Lower lobe of right lung (tissue), 2 donors: ENCODE measurements around the gene SIL1. TPM values are rescaled to one million over a fixed set of nuclear protein-coding genes. Genes with fewer than 3 reads are reported as not detected.

Experiments used
- ATAC-seq, 2 donors: fragments of 200-7000 bp; cut with Tn5 transposase; one replicate each; pipeline ENCODE4 v1.9.1; 2020 to 2022; ENCODE audit warnings: mild to moderate bottlenecking in 2 of 2, moderate library complexity in 2 of 2
- DNase-seq: peaks from one replicate; pipeline ENCODE4 v3.0.0-alpha.2; 2020
- H3K27ac ChIP-seq: fragments of 200-600 bp; one replicate; pipeline ENCODE4 v1.8.0; 2022
- H3K27me3 ChIP-seq: fragments of 200-600 bp; one replicate; pipeline ENCODE4 v1.8.0; 2022; ENCODE audit warnings: low read depth
- H3K36me3 ChIP-seq: fragments of 200-600 bp; one replicate; pipeline ENCODE4 v1.8.0; 2022; ENCODE audit warnings: mild to moderate bottlenecking
- H3K4me1 ChIP-seq: fragments of 200-600 bp; one replicate; pipeline ENCODE4 v1.8.0; 2022
- H3K4me3 ChIP-seq: fragments of 200-600 bp; one replicate; pipeline ENCODE4 v1.8.0; 2022; ENCODE audit warnings: mild to moderate bottlenecking
- H3K9me3 ChIP-seq: fragments of 200-600 bp; one replicate; pipeline ENCODE4 v1.8.0; 2022
- intact Hi-C: fragments of 100-400 bp; cut with DNase I; formaldehyde crosslinking; loops from one replicate; pipeline ENCODE4 v1.11.0; 2022
- total RNA-seq: library from RNA; stranded (reverse); fragmentation: NEBNext Ultra II Directional; extraction: Animal tissue kit (Norgen Biotek cat#: 25700); gene quantifications from one replicate; pipeline ENCODE4 v1.2.1, GENCODE V29; 2021
- TF ChIP-seq, protein P1 (sequence below): fragments of 200-600 bp; IDR thresholded peaks from one replicate; pipeline ENCODE4 v1.8.0; 2022; ENCODE audit warnings: antibody characterized with exemption, mild to moderate bottlenecking
- donor health status: DM: no; HTN: yes; CAD: no; lungs with severe emphysema.

SIL1 gene
- total RNA-seq, 1 donor from 2014 or later: 40.6 TPM

- DNase-seq (no peak), ATAC-seq (no peak)
- no peaks in the 10 kb centered on the region for H3K9me3 ChIP-seq
- no peak overlapping the region for H3K27ac ChIP-seq
- intact Hi-C loops: no loop called here
- TF ChIP-seq, protein P1, sequence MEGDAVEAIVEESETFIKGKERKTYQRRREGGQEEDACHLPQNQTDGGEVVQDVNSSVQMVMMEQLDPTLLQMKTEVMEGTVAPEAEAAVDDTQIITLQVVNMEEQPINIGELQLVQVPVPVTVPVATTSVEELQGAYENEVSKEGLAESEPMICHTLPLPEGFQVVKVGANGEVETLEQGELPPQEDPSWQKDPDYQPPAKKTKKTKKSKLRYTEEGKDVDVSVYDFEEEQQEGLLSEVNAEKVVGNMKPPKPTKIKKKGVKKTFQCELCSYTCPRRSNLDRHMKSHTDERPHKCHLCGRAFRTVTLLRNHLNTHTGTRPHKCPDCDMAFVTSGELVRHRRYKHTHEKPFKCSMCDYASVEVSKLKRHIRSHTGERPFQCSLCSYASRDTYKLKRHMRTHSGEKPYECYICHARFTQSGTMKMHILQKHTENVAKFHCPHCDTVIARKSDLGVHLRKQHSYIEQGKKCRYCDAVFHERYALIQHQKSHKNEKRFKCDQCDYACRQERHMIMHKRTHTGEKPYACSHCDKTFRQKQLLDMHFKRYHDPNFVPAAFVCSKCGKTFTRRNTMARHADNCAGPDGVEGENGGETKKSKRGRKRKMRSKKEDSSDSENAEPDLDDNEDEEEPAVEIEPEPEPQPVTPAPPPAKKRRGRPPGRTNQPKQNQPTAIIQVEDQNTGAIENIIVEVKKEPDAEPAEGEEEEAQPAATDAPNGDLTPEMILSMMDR: no peak
- no peaks in the 10 kb centered on the region for H3K27me3 ChIP-seq
- no peaks in the 10 kb centered on the region for H3K36me3 ChIP-seq
- no peak overlapping the region for H3K4me3 ChIP-seq
- no peaks in the 10 kb centered on the region for H3K4me1 ChIP-seq
These were observed 199.6 kb downstream of the SIL1 start for GRCh38 chr5:138998521-138998920.

- Histone ChIP-seq H3K27me3 (no peaks in the 10 kb centered on the region), H3K9me3 (no peaks in the 10 kb centered on the region), H3K27ac (no peak overlapping the region), H3K36me3 (no peaks in the 10 kb centered on the region), H3K4me1 (no peaks in the 10 kb centered on the region), H3K4me3 (no peak overlapping the region)
- DNase-seq (no peak), ATAC-seq (no peak)
- intact Hi-C loops: no loop called here
- TF ChIP-seq, protein P1: no peak
These were observed 202.0 kb downstream of the SIL1 start for GRCh38 chr5:138996120-138996519.

GRCh38 chr5:138990986-138991590 lies 207.1 kb downstream of the SIL1 start:
- ATAC-seq: no peak
- TF ChIP-seq, protein P1: no peak

DNA sequence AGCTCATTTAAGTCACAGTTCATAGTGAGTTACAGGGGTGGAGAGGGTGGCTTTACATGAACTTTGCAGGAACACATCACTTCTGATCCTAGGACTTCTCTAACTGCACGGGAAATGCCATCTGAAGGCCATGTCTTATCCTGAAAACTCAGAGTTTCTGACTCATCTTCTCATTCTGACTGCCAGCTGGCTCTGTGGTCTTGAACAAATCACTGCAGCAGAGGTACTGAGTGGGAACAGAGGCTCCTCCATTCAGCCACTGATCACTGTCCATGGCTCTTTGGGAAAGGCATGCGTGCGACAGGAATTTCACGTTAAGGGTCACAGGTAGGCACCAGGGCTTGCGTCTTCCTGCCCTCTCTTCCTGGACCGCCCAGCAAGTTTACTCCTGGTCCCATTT lies 208.4 kb downstream of the SIL1 start:
- TF ChIP-seq, protein P1: no peak
- DNase-seq (no peak), ATAC-seq (no peak)
- Histone ChIP-seq H3K27me3 (no peaks in the 10 kb centered on the region), H3K36me3 (no peaks in the 10 kb centered on the region), H3K4me3 (no peak overlapping the region), H3K9me3 (no peaks in the 10 kb centered on the region), H3K27ac (no peak overlapping the region), H3K4me1 (no peaks in the 10 kb centered on the region)
- intact Hi-C loops: no loop called here

More at GRCh38 chr5:138990986-138991590, 207.1 kb downstream of the SIL1 start:
- no peak overlapping the region for H3K27ac ChIP-seq
- H3K4me3 ChIP-seq: no peak overlapping the region
- no peaks in the 10 kb centered on the region for H3K27me3 ChIP-seq
- DNase-seq: no peak
- intact Hi-C loops: no loop called here
- no peaks in the 10 kb centered on the region for H3K36me3 ChIP-seq
- H3K9me3 ChIP-seq: no peaks in the 10 kb centered on the region
- no peaks in the 10 kb centered on the region for H3K4me1 ChIP-seq

DNA sequence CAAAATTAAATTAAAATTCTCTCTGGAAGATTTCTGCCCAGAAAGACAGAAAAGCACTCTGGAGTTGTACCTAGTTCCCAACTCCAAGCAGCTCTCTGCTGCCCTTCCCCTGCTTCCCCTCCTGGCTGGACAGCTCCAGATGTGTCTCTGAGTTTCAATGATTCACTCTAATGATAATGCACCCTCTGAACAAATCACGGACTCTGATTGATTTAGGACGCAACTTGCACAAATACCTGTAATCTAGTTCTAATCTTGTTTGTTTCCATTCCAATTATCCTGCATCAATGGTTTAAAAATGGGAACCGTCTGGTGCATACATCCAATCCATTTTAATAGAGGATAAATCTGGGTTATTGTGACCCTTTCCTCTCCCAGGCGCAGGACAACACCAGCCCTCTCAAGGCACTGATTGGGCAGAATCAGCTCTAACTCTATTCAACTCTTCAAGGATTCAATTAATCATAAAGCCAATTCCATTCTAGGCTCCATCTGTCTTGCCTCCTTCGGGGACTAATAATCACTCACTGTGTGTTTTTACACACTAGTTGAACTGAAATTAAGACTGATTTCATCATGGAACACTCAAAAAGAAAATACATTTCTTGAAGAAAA lies 211.9 kb downstream of the SIL1 start:
- H3K9me3 ChIP-seq: no peaks in the 10 kb centered on the region
- no peaks in the 10 kb centered on the region for H3K27me3 ChIP-seq
- TF ChIP-seq, protein P1: no peak
- H3K4me3 ChIP-seq: no peak overlapping the region
- no peak for ATAC-seq
- no peak for DNase-seq
- no peaks in the 10 kb centered on the region for H3K4me1 ChIP-seq
- intact Hi-C loops: no loop called here
- H3K36me3 ChIP-seq: no peaks in the 10 kb centered on the region
- H3K27ac ChIP-seq: no peak overlapping the region
